Measurements from ENCODE around the gene OSBPL3.

Gene OSBPL3

GRCh38 chr7:25007668-25008067, 27.7 kb upstream of the OSBPL3 start:
- Histone ChIP-seq H3K9me3 (ENCODE audit: control insufficient read depth, low read length) (no peaks in the 10 kb centered on the region), H3K27me3 (ENCODE audit: control insufficient read depth, insufficient read depth, low read length) (no peaks in the 10 kb centered on the region), H3K4me1 (ENCODE audit: control insufficient read depth, insufficient read depth, low read length) (no peaks in the 10 kb centered on the region), H3K9ac (ENCODE audit: low read length) (no peak overlapping the region), H3K4me3 (ENCODE audit: low read length) (no peak overlapping the region), H3K36me3 (ENCODE audit: control insufficient read depth, insufficient read depth, low read length) (no peaks in the 10 kb centered on the region)

GRCh38 chr7:25006276-25006675, 26.3 kb upstream of the OSBPL3 start:
- H3K27me3 ChIP-seq (ENCODE audit: control insufficient read depth, insufficient read depth, low read length), result no peaks in the 10 kb centered on the region
- no peaks in the 10 kb centered on the region for H3K9me3 ChIP-seq (ENCODE audit: control insufficient read depth, low read length)
- H3K4me1 ChIP-seq (ENCODE audit: control insufficient read depth, insufficient read depth, low read length), result no peaks in the 10 kb centered on the region
- no peak overlapping the region for H3K9ac ChIP-seq (ENCODE audit: low read length)
- H3K36me3 ChIP-seq (ENCODE audit: control insufficient read depth, insufficient read depth, low read length), result no peaks in the 10 kb centered on the region
- H3K4me3 ChIP-seq (ENCODE audit: low read length), result no peak overlapping the region

GRCh38 chr7:25005658-25006057, 25.7 kb upstream of the OSBPL3 start:
- Histone ChIP-seq H3K4me1 (ENCODE audit: control insufficient read depth, insufficient read depth, low read length) (no peaks in the 10 kb centered on the region), H3K9me3 (ENCODE audit: control insufficient read depth, low read length) (no peaks in the 10 kb centered on the region), H3K27me3 (ENCODE audit: control insufficient read depth, insufficient read depth, low read length) (no peaks in the 10 kb centered on the region), H3K4me3 (ENCODE audit: low read length) (no peak overlapping the region), H3K36me3 (ENCODE audit: control insufficient read depth, insufficient read depth, low read length) (no peaks in the 10 kb centered on the region), H3K9ac (ENCODE audit: low read length) (no peak overlapping the region)

- no peak overlapping the region for H3K4me3 ChIP-seq (ENCODE audit: low read length)
- H3K9me3 ChIP-seq (ENCODE audit: control insufficient read depth, low read length), result no peaks in the 10 kb centered on the region
- H3K4me1 ChIP-seq (ENCODE audit: control insufficient read depth, insufficient read depth, low read length), result no peaks in the 10 kb centered on the region
- H3K36me3 ChIP-seq (ENCODE audit: control insufficient read depth, insufficient read depth, low read length), result no peaks in the 10 kb centered on the region
- no peak overlapping the region for H3K9ac ChIP-seq (ENCODE audit: low read length)
- H3K27me3 ChIP-seq (ENCODE audit: control insufficient read depth, insufficient read depth, low read length), result no peaks in the 10 kb centered on the region
Observed at GRCh38 chr7:25002786-25003185, 22.8 kb upstream of the OSBPL3 start.

GRCh38 chr7:24995466-24995865, 15.5 kb upstream of the OSBPL3 start:
- Histone ChIP-seq H3K27me3 (ENCODE audit: control insufficient read depth, insufficient read depth, low read length) (no peaks in the 10 kb centered on the region), H3K9ac (ENCODE audit: low read length) (no peak overlapping the region), H3K9me3 (ENCODE audit: control insufficient read depth, low read length) (no peaks in the 10 kb centered on the region), H3K4me3 (ENCODE audit: low read length) (no peak overlapping the region), H3K4me1 (ENCODE audit: control insufficient read depth, insufficient read depth, low read length) (no peaks in the 10 kb centered on the region), H3K36me3 (ENCODE audit: control insufficient read depth, insufficient read depth, low read length) (no peaks in the 10 kb centered on the region)

- Histone ChIP-seq H3K27me3 (ENCODE audit: control insufficient read depth, insufficient read depth, low read length) (no peaks in the 10 kb centered on the region), H3K9ac (ENCODE audit: low read length) (no peak overlapping the region), H3K36me3 (ENCODE audit: control insufficient read depth, insufficient read depth, low read length) (no peaks in the 10 kb centered on the region), H3K9me3 (ENCODE audit: control insufficient read depth, low read length) (no peaks in the 10 kb centered on the region), H3K4me1 (ENCODE audit: control insufficient read depth, insufficient read depth, low read length) (no peaks in the 10 kb centered on the region), H3K4me3 (ENCODE audit: low read length) (no peak overlapping the region)
Observed at GRCh38 chr7:24992314-24992713, 12.3 kb upstream of the OSBPL3 start.

- H3K4me1 ChIP-seq (ENCODE audit: control insufficient read depth, insufficient read depth, low read length), result no peaks in the 10 kb centered on the region
- H3K9me3 ChIP-seq (ENCODE audit: control insufficient read depth, low read length), result no peaks in the 10 kb centered on the region
- no peaks in the 10 kb centered on the region for H3K27me3 ChIP-seq (ENCODE audit: control insufficient read depth, insufficient read depth, low read length)
- H3K4me3 ChIP-seq (ENCODE audit: low read length), result no peak overlapping the region
- no peaks in the 10 kb centered on the region for H3K36me3 ChIP-seq (ENCODE audit: control insufficient read depth, insufficient read depth, low read length)
- H3K9ac ChIP-seq (ENCODE audit: low read length), result no peak overlapping the region
Observed at GRCh38 chr7:24991353-24991752, 11.4 kb upstream of the OSBPL3 start.

- H3K4me1 ChIP-seq (ENCODE audit: control insufficient read depth, insufficient read depth, low read length), result peaks cover under 1% of the 10 kb centered on the region
- H3K4me3 ChIP-seq (ENCODE audit: low read length), result no peak overlapping the region
- H3K9ac ChIP-seq (ENCODE audit: low read length), result no peak overlapping the region
- no peaks in the 10 kb centered on the region for H3K9me3 ChIP-seq (ENCODE audit: control insufficient read depth, low read length)
- no peaks in the 10 kb centered on the region for H3K36me3 ChIP-seq (ENCODE audit: control insufficient read depth, insufficient read depth, low read length)
- no peaks in the 10 kb centered on the region for H3K27me3 ChIP-seq (ENCODE audit: control insufficient read depth, insufficient read depth, low read length)
Observed at GRCh38 chr7:24987331-24987842, 7.4 kb upstream of the OSBPL3 start.

GRCh38 chr7:24982917-24983316, 2.9 kb upstream of the OSBPL3 start:
- no peak overlapping the region for H3K9ac ChIP-seq (ENCODE audit: low read length)
- no peak overlapping the region for H3K4me3 ChIP-seq (ENCODE audit: low read length)
- H3K36me3 ChIP-seq (ENCODE audit: control insufficient read depth, insufficient read depth, low read length), result no peaks in the 10 kb centered on the region
- H3K4me1 ChIP-seq (ENCODE audit: control insufficient read depth, insufficient read depth, low read length), result peaks cover 13% of the 10 kb centered on the region
- H3K27me3 ChIP-seq (ENCODE audit: control insufficient read depth, insufficient read depth, low read length), result no peaks in the 10 kb centered on the region
- no peaks in the 10 kb centered on the region for H3K9me3 ChIP-seq (ENCODE audit: control insufficient read depth, low read length)

- Histone ChIP-seq H3K4me3 (ENCODE audit: low read length) (peak overlapping the region; percentile 75), H3K4me1 (ENCODE audit: control insufficient read depth, insufficient read depth, low read length) (peaks cover 13% of the 10 kb centered on the region), H3K36me3 (ENCODE audit: control insufficient read depth, insufficient read depth, low read length) (no peaks in the 10 kb centered on the region), H3K9me3 (ENCODE audit: control insufficient read depth, low read length) (no peaks in the 10 kb centered on the region), H3K9ac (ENCODE audit: low read length) (peak overlapping the region; percentile 67), H3K27me3 (ENCODE audit: control insufficient read depth, insufficient read depth, low read length) (no peaks in the 10 kb centered on the region)
Observed at GRCh38 chr7:24981171-24981951, 1.4 kb upstream of the OSBPL3 start.

GRCh38 chr7:24980534-24981170, 674 bp upstream of the OSBPL3 start:
- H3K27me3 ChIP-seq (ENCODE audit: control insufficient read depth, insufficient read depth, low read length), result no peaks in the 10 kb centered on the region
- H3K9me3 ChIP-seq (ENCODE audit: control insufficient read depth, low read length), result no peaks in the 10 kb centered on the region
- peak overlapping the region; percentile 75 for H3K4me3 ChIP-seq (ENCODE audit: low read length)
- peaks cover 13% of the 10 kb centered on the region for H3K4me1 ChIP-seq (ENCODE audit: control insufficient read depth, insufficient read depth, low read length)
- H3K36me3 ChIP-seq (ENCODE audit: control insufficient read depth, insufficient read depth, low read length), result no peaks in the 10 kb centered on the region
- peak overlapping the region; percentile 67 for H3K9ac ChIP-seq (ENCODE audit: low read length)

- no peaks in the 10 kb centered on the region for H3K36me3 ChIP-seq (ENCODE audit: control insufficient read depth, insufficient read depth, low read length)
- peaks cover 13% of the 10 kb centered on the region for H3K4me1 ChIP-seq (ENCODE audit: control insufficient read depth, insufficient read depth, low read length)
- peak overlapping the region; percentile 67 for H3K9ac ChIP-seq (ENCODE audit: low read length)
- H3K27me3 ChIP-seq (ENCODE audit: control insufficient read depth, insufficient read depth, low read length), result no peaks in the 10 kb centered on the region
- H3K9me3 ChIP-seq (ENCODE audit: control insufficient read depth, low read length), result no peaks in the 10 kb centered on the region
- peak overlapping the region; percentile 75 for H3K4me3 ChIP-seq (ENCODE audit: low read length)
Observed at GRCh38 chr7:24979470-24979862, 512 bp downstream of the OSBPL3 start.

All from mucosa of stomach (tissue), 1 donor.